Measurements from ENCODE around the gene ITIH5.
"Not testable (repeated sequence)": the region's sequence is repeated elsewhere in the genome, so short reads cannot be mapped to it uniquely, and the experiment has no call there.

Gene ITIH5

DNA sequence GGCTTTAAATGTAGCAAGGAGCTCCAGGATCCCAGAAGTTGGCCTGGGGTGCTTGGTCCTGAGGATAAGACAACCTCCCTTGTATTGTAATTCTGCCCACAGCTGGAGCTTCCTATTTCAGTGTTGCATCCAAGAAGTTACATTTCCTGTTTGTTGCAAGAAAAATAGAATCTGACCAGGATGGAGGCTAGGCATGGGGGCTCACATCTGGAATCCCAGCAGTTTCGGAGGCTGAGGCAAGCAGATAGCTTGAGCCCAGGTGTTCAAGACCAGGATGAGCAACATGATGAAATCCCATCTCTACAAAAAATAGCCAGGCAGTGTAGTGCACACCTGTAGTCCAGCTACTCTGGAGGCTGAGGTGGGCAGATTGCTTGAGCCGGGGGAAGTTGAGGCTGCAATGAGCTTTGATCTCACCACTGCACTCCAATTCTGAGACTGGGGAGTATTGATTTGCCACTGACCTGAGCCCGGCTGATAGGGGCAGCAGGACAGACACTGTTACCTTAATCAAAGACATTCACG, 35.6 kb upstream of the ITIH5 start:
- Histone ChIP-seq H3K27me3 (peaks cover 45% of the 10 kb centered on the region), H3K9me3 (no peaks in the 10 kb centered on the region), H3K4me3 (ENCODE audit: low read depth, low read length) (no peak overlapping the region), H3K4me1 (no peaks in the 10 kb centered on the region), H3K36me3 (no peaks in the 10 kb centered on the region)
- TF ChIP-seq, protein P1, sequence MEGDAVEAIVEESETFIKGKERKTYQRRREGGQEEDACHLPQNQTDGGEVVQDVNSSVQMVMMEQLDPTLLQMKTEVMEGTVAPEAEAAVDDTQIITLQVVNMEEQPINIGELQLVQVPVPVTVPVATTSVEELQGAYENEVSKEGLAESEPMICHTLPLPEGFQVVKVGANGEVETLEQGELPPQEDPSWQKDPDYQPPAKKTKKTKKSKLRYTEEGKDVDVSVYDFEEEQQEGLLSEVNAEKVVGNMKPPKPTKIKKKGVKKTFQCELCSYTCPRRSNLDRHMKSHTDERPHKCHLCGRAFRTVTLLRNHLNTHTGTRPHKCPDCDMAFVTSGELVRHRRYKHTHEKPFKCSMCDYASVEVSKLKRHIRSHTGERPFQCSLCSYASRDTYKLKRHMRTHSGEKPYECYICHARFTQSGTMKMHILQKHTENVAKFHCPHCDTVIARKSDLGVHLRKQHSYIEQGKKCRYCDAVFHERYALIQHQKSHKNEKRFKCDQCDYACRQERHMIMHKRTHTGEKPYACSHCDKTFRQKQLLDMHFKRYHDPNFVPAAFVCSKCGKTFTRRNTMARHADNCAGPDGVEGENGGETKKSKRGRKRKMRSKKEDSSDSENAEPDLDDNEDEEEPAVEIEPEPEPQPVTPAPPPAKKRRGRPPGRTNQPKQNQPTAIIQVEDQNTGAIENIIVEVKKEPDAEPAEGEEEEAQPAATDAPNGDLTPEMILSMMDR (IDR thresholded peaks at IDR 0.05; ENCODE audit: low read depth, low read length): no peak
- no peak for DNase-seq

GRCh38 chr10:7701158-7701742, 34.5 kb upstream of the ITIH5 start:
- no peak for DNase-seq
- no peaks in the 10 kb centered on the region for H3K9me3 ChIP-seq
- TF ChIP-seq, protein P1 (IDR thresholded peaks at IDR 0.05; ENCODE audit: low read depth, low read length): no peak
- H3K4me3 ChIP-seq (ENCODE audit: low read depth, low read length): no peak overlapping the region
- no peaks in the 10 kb centered on the region for H3K4me1 ChIP-seq
- no peaks in the 10 kb centered on the region for H3K36me3 ChIP-seq
- peaks cover 38% of the 10 kb centered on the region for H3K27me3 ChIP-seq

DNA sequence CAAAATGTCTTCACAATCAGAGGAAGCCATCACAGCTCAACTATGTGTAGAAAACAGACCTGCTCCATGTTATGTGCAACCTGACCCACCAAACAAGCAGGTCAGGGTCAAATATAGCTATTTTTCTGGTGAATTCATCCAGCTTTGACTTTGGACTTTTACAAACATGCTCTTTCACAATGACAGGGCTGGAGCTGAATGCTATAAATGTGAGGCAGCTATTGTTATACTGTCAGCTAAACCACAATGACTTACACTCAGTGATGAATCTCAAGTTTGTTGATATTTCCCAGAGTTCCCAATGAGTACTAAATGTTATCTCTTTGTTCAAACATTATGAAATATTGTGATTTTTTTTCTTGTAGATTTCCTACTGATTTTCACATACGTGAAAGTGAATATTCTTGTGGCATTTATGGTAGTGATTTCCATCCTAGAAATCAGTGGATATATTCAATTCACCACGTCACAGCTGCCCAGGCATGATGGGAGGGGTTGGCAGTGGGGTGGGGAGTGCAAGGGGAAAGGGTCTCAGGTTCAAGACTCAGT, 33.9 kb upstream of the ITIH5 start:
- TF ChIP-seq, protein P1 (IDR thresholded peaks at IDR 0.05; ENCODE audit: low read depth, low read length): no peak
- Histone ChIP-seq H3K4me1 (no peaks in the 10 kb centered on the region), H3K9me3 (no peaks in the 10 kb centered on the region), H3K36me3 (no peaks in the 10 kb centered on the region), H3K4me3 (ENCODE audit: low read depth, low read length) (no peak overlapping the region), H3K27me3 (peaks cover 32% of the 10 kb centered on the region)
- DNase-seq: no peak

DNA sequence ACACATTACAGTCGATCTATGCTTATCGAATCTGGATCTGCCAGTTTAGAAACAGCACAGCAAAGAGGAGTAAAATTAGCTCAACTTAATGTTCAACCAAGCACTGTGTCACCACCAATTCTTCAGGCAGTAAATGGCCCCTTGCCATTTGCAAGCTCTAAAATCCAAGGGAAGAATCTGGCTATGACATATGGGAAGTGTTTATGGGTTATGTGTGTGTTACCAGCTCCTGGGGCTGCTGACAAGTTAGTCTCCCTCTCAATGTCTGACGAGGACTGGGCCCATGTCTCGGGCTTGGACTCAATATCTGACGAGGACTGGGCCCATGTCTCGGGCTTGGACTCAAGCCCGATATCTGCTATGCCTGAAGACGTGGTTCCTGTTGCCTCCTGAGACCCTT, 30.7 kb upstream of the ITIH5 start:
- peaks cover 8% of the 10 kb centered on the region; the same call in 1 of the 2 replicates for H3K27me3 ChIP-seq
- H3K36me3 ChIP-seq: no peaks in the 10 kb centered on the region
- no peak overlapping the region for H3K4me3 ChIP-seq (ENCODE audit: low read depth, low read length)
- H3K9me3 ChIP-seq: no peaks in the 10 kb centered on the region
- H3K4me1 ChIP-seq: no peaks in the 10 kb centered on the region
- TF ChIP-seq, protein P1 (IDR thresholded peaks at IDR 0.05; ENCODE audit: low read depth, low read length): no peak
- DNase-seq: no peak

GRCh38 chr10:7696545-7696944, 29.8 kb upstream of the ITIH5 start:
- Histone ChIP-seq H3K9me3 (no peaks in the 10 kb centered on the region), H3K4me3 (ENCODE audit: low read depth, low read length) (no peak overlapping the region), H3K27me3 (no peaks in the 10 kb centered on the region), H3K4me1 (no peaks in the 10 kb centered on the region), H3K36me3 (no peaks in the 10 kb centered on the region)
- TF ChIP-seq, protein P1 (IDR thresholded peaks at IDR 0.05; ENCODE audit: low read depth, low read length): no peak
- DNase-seq: no peak

- H3K9me3 ChIP-seq; H3K4me1 ChIP-seq; H3K27me3 ChIP-seq; H3K36me3 ChIP-seq; DNase-seq; H3K4me3 ChIP-seq (ENCODE audit: low read depth, low read length): not testable (repeated sequence)
These were observed 26.4 kb upstream of the ITIH5 start for GRCh38 chr10:7693194-7693593.

- H3K4me3 ChIP-seq (ENCODE audit: low read depth, low read length); H3K4me1 ChIP-seq; H3K36me3 ChIP-seq; DNase-seq; H3K9me3 ChIP-seq; H3K27me3 ChIP-seq: not testable (repeated sequence)
These were observed 25.6 kb upstream of the ITIH5 start for GRCh38 chr10:7692368-7692767.

GRCh38 chr10:7690885-7691597, 24.3 kb upstream of the ITIH5 start:
- not testable (repeated sequence) for H3K27me3 ChIP-seq; H3K9me3 ChIP-seq; H3K4me3 ChIP-seq (ENCODE audit: low read depth, low read length); H3K36me3 ChIP-seq; H3K4me1 ChIP-seq; DNase-seq
